ENCODE results near the gene USF1.

The USF1 gene, protein sequence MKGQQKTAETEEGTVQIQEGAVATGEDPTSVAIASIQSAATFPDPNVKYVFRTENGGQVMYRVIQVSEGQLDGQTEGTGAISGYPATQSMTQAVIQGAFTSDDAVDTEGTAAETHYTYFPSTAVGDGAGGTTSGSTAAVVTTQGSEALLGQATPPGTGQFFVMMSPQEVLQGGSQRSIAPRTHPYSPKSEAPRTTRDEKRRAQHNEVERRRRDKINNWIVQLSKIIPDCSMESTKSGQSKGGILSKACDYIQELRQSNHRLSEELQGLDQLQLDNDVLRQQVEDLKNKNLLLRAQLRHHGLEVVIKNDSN

DNA sequence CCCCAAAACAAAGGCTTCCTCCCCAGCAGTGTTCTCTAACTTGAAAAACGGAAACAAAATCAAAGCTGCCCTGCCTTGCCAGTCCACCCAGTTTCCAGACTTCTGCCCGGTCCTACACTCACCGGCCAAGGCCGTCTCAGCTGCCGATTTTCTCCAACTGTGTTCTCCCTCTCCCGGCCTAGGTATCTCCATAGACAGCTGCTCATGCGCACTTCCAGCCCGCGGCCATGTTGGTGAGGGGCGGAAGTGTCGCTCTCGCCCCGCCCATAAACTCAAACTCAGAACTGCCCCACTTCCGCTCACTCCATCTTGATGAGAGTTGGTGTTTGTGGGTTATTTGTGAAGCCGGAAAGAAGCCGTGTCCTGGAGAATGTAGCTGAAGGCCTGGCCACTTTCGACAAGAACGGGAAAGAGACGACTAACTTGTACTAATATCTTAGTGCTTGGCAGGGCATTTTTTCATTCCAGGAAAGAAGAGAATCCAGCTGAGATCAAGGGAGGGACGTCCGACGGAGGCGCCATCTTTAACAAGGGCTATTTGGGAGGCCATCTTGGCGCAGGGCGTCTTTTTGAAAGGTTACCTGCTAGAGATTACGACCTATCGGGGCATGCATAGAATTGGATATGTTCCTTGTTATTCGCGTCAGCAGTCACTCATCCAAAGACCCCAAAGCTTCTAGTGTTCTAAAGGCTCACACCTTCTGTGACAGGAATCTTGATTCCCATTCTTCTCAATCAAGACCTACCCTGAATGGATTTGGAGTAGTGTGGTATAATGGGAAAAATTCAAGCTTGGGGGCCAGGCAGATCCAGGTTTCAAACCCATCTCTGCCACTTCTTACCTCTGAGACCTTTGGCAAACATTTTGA lies at the start of gene USF1:
USF1 (minus strand) TSS at position 242 of the 869 bp plus-strand sequence. CDS start 2,702 bp downstream, outside the sequence.
- DNase-seq (ENCODE audit: low read depth), result peak; percentile 67

DNA sequence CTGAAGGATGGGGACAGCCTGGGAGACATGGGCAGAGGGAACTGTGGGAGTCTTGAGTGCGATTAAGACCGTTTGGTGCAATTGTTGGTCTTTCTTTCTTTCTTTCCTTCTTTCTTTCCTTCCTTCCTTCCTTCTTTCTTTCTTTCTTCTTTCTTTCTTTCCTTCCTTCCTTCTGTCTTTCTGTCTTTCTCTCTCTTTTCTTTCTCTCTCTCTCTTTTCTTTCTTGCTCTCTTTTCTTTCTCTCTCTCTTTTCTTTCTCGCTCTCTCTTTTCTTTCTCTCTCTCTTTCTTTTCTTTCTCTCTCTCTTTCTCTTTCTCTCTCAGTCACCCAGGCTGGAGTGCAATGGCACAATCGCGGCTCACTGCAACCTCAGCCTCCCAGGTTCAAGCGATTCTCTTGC lies 49.5 kb upstream of the USF1 start:
- DNase-seq (ENCODE audit: low read depth), result no peak

DNA sequence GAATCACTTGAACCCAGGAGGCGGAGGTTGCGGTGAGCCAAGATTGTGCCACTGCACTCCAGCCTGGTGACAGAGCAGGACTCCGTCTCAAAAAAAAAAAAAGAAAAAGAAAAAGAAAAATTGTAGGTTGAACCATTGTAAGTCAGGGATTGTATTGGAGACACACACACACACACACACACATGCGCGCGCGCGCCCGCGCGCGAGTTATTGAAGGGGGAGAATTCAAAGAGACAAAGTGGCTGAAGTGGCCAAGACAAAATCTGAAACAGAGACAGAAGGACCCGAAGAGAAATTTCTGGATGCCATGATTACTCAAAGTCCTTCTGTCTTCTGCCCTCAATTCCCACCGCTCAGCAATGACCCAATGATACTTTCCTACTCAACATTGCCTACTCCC lies 48.7 kb upstream of the USF1 start:
- DNase-seq (ENCODE audit: low read depth), result no peak

DNA sequence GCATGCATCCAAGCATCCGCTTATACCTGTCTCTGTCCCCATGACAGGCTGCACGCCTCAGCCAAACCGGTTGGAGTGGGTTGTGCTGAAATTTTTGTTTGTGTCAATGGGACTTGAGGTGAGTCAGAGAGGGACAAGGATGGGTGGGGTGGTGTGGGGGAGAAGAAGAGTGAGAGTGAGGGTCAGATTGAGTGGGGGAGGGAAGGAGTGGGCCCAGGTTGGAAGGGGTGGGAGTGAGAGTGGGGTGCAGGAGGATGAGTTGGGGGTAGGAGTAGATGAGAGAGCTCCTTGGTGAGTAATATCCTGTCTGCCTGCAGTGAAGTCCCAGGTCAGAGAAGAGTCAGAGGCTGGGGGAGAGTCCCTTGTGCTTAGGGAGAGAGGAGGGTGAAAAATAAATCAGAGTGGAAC lies 46.8 kb upstream of the USF1 start:
- DNase-seq (ENCODE audit: low read depth), result no peak

DNA sequence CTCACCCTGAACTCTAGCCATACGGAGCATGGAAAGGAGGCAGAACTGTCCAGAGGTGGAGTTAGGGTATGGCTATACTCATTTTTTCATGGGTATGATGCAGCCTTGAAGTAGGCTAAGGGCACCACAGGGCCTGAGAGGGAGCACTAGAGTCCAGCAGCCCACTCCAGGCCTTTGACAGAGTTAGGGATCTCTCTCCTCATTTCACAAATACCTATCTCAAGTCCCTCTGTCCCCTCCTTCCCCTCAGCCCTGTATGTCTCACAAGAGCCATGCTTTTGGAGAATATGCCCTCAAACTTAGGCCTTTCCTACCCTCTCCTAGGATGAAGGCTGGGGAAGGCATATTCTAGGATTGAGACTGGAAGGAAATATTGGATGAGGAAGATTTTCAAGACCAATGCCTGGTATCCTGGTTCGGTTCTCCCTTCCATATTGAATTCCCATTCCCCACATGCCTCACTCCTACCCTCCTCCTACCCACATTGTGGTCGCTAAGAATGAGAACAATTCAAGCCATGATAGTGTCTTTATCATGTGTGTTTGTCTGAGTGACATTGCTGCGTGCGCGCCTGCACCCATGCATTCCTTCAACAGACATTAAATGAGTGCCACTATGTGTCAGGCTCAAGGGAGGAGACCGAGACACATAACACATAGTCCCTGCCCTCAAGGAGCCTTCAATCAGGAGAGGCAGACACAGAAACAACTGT lies 46.2 kb upstream of the USF1 start:
- no peak for DNase-seq (ENCODE audit: low read depth)

DNA sequence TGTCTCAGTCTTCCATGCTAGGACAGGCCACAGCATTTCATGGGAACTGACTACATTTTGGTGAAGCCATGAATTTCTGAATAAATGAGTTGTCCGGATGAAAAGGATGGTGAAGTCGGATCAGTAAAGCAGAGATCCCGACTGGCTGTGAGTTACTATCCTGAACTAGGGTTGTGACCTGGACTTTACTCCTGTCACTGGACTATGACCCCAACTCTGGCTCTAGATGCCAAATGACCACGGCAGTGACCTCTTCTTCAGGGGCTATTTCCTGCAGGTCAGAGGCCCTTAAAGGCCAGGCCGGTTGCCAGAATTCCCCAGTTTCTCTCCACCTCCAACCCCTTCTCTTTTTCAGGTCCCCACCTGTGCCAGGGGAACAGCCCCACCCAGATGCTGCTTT lies 45.3 kb upstream of the USF1 start:
- DNase-seq (ENCODE audit: low read depth), result no peak

DNA sequence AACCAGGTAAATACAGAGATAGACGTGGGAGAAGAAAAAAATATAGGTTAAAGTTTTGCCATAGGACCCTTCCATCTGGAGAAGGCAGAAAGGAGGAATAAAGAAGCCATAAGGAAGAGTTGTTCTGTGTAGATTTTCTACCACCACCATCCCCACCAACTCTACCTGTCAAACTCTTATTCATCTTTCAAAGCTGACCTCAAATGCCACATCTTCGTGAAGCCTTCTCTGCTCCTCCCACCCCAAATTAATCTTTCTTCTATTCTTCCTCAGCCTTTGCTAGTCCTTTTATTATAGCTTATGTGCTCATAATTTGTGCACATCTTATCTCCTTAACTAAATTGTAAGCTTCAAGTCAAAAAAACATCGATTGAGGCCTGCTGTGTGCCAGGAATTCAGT lies 44.8 kb upstream of the USF1 start:
- DNase-seq (ENCODE audit: low read depth), result no peak

DNA sequence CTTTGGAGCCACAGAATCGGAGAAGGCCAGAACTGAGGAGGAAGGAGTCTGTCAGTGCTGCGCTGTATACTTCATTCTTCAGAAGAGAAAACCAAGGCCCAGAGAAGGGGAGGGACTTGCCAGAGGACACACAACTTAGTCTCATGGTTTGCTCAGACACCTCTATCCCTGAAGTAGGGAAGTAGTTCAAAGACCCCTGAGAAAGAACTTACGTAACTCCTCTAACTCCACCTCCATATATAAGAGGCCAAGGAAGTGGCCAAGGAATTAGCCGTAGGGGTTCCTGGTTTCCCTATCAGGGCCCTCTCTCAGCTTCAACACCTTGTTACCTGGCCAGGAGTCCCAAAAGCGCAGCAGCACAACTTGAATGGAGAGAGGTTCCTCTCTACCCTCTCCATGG lies 44.2 kb upstream of the USF1 start:
- no peak for DNase-seq (ENCODE audit: low read depth)

DNA sequence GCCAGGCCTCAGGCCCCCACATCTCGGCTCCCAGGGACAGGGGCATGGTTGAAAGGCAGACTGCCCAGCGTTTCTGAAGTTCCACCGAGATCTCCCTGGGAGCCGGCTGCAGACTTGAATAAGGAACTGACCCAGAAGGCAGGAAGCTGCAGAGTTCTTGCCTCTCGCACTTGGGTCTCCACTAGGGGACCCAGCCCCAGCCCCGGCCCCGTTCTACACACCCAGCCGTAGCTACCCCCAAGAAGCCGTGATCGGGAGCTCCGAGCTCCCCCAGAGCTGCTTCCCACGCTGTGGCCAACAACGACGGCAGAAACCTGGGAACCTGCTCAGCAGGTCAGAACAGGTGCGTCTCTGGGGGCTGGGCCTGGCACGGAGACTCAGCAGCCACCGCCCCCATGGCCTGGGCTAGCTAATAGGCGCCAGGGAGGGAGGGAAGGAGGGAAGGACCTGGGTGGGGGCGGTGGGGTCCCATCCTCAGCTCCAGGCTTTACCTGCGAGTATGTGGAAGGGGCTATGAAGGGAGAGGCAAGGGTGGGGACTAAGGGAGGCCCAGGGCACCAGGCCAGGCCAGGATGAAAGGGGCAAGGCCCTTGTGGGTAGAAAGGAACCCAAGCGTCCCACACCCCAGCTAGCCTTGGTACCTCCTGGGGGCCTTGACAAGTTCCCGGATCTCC lies 43.6 kb upstream of the USF1 start, which contains the start of gene NECTIN4:
NECTIN4 (minus strand) TSS at position 308 of the 674 bp plus-strand sequence; CDS start at position 46, 262 bp downstream.
- no peak for DNase-seq (ENCODE audit: low read depth)

DNA sequence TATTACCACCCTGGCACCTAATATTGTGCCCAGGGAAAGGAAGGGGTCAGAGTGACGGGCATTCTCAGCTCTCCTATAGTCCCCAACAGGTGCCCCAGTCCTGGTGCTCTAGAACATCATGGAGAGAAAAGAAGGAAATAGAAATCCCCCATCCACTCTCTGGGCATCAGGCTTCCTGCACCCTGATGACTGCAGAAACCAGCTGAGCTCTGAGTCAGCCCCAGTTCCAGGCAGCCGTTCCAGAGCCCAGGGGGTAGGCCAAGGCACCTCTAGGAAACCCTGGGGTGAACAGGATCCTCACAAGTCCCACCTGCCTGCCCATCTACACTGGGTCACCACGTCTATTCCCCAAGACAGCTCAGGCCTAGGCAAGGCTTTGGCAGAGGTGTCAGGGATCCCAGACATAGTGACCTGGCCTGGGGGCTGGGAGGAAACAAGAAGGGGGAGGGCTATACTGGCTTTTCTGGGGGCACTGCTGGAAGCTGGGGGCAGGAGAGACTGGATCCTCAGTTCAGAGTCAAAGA lies 42.9 kb upstream of the USF1 start:
- DNase-seq (ENCODE audit: low read depth), result no peak

DNA sequence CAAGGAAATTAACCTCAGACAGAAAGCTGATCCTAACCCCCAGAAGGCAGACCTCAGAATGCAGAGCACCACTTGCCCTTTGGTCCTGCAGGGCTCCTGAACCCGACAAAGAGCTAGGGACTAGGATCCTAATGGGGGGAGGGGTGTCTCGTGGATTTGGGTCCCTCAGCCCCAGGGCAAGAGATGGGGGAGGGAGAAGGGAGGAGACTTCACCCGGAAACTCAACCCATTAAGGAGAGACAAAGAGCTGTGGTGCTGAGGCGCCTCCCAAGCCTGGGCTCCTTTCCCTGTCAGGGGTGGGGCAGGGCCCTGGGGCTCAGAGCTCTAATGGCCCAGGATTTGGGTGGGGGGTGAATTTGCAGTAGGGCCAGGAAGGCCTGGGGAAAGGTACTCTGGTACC lies 40.7 kb upstream of the USF1 start:
- DNase-seq (ENCODE audit: low read depth), result no peak

DNA sequence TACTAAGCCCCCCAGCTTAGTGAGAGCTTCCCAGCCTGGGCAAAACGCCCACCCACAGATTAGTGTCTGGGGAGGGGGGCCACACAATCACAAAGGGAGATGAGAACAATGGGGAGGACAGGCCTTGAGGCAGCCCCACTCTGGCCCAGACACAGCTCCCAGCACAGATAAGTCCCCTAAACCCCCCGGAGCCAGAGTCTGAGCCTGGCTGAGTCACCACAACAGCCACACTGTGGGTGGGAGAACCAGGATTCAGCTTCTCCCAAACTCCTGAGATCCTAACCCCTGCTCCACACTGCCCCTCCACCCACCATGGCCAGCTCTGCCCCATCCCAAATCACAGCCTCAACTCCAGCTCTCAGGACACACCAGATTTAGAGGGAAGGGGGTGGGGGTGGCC lies 39.4 kb upstream of the USF1 start:
- no peak for DNase-seq (ENCODE audit: low read depth)

DNA sequence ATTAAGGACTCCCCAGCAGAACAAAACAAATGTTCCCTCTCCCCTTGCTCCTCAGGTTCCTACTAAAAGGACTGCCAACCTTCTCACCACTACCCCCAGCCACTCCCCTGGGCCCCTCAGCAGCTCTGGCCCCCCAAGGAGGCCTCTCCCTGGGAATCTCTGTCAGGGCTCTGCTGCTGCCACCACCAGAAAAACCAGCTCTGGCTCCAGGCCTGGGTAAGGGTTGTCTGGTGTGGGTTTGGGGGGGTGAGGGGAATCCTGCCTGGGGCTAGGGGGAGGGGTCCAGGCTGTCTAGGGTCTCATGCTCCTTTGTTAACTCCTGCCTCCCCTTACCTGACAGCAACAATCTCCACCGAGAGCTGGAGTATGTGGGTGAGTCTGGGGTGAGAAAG lies 38.8 kb upstream of the USF1 start:
- DNase-seq (ENCODE audit: low read depth), result no peak

DNA sequence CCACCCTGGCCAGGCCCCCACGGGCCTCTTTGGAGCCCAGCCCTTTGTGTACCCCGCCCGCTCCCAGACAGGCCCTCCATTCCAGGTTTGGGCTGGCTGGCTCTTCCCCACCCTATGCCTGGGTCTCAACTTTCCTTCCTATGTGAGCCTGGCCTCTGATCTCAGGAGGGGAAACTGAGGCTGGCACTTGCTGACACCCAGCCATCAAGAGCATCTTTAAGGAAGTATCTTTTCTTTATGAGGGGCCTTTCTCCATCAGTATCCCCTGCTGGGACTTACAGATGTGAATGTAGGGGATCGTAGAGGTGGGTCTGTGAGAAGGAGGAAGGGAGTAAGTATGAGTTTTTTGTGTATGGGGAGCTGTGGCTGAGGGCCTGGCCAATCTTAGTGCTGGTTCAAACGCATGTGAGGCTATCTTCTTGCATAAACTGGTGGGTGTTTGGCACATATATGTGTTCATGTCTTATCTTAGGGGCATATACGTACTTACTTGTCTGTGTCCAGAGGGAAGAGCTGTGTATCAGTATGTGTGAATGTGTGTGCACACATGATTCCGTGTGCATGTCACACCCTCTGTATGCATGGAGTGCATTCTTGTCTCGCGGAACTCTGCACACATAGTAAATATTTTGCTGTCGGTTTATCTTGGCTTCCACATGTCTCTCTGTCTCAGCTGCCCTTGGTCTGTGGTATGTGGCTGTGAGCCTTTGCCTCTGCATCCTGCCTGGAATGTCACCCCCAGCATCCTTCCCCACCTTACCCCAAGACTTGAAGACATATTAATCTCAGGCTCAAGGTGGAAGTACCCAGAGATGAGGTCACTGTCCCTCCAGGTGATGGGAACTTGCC lies 38.2 kb upstream of the USF1 start:
- DNase-seq (ENCODE audit: low read depth), result no peak

DNA sequence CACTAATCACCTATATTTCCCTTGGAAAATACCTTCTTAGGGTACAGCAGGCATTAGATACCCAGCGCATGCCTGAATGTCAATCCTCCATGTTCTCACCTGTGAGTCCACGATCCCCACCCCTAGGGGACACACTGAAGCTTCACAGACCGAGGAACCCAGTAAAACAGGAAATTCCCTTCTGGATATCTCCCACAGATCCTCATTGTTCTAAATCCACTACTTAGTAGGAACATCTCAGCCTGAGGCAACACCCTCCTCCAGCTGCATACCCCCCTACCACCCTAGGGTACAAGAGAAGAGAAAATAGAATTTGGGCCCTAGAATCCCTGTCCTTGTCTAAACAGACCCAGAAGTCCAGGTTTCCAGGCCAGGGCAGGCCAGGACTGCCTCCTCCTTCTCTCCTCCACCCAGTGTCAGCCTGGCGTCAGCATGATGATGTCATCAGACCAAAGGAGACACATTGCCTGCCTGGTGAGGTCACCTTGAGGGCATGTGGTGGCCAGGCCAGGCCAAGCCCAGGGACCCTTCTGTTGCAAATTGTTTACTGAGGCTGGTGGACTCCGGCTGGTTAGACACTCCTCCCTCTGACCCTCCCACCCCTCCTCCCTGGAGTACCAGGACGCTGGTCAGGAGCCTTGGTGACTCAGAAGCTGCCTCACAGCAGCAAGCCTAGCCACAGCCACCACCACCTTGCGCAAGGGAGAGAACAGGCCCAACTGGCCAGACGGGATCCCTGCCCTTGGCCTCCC lies 37.4 kb upstream of the USF1 start:
- no peak for DNase-seq (ENCODE audit: low read depth)

DNA sequence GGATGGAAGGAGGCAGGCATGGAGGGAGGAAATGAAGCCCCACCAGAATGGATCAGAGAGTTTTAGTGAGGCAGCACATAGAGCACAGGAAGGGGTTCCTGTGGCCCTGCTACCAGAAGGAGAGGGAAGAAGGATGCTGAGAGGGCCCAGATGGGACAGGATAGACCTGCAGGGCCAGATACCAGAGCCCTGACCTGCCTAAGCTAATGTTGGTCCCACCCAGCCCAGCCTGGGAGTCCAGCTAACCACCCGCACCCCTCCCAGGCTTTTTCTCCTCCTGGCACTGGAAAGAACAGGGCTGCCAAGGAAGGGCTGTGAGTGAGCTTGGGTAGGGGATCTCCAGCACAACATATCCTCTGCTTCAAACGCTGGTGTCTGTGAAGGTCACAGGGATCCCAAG lies 36.7 kb upstream of the USF1 start:
- no peak for DNase-seq (ENCODE audit: low read depth)

DNA sequence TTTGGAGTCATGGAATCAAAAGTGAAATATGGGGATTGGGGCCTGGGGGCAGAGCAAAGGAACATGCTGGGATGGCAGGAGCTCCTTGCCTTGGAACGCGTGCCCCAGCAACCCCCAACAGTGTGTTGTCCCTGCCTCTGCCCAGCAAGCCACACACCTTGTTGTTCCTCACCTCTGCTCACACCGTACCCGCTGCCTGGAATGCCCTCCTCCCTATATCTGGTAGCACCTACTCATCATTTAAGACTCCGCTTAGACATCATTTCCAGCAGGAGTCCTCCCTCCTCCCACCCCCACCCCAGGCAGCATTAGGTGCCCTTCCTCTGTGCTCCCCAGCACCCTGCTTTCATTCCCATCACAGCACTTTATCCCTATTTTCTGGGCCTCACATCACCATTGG lies 35.7 kb upstream of the USF1 start:
- no peak for DNase-seq (ENCODE audit: low read depth)

DNA sequence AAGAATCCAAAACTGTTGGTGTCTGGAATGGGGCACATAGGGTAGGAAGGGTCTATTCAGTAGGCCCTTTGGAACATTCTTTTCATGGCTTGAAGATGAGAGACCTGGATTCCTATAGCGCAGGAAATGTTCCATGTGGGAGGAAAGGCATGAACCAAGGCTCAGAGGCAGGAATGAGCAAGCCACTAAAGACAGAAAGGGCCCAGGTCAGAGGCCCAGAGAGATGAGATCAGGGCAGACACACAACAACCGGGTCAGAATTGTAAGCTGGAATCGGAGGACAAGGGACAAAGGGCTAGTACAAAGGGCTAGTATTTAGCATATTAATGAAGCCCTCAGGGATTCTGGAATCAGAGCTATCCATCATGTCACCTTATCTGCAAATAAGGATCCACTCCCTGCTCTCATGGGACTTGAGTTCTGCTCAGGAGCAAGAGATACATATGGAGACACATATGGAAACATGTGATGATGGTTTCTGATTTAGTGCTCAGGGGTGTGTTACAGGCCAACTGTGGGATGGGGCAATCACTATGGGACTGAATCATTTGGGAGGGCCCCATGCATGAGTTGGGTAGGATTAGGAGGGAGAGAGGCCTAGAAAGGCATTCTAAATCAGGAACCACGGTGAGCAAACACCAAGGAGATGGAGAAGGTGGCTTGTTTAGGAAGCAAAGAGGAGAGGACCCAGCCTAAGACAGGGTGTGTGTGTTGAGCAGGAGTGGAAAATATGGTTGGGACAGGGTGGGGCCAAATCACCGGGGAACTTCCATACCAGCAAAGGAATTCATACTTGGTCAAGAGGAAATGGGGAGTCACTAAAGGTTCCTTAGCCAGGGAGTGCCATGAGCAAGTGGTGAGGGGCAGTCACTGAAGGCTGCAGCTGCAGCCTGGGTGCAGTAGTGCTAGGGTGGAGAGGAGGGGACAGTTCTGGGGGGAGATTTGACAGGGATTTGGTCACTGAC lies 34.9 kb upstream of the USF1 start:
- no peak for DNase-seq (ENCODE audit: low read depth)

All from stimulated activated CD8-positive, alpha-beta memory T cell treated with anti-CD3 and anti-CD28 coated beads, Interleukin-15, amount 100 ng/mL, for 24 hours (primary cell).